ENCODE results near the gene EXOC6B.

EXOC6B gene

DNA sequence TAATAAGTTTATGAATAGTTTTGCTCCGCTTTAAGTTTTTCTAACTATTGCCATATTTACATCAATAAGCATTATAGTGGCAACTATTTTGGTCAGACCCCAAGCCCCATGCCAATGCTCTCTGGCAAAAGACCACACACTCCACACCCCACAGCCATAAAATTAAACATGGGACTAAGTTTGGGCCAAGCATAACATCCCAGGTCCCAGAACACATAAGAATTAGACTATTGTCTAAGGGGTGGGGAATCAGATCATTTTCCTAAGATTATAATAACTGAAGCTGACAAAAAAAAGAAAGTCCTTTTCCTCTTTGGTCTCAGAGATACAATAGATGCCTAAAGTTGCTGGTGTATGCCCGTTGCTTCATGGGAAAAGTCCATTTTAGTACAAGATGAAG is 46.3 kb downstream of the EXOC6B start:
- H3K27ac ChIP-seq = no peak overlapping the region
- TF ChIP-seq, protein P1, sequence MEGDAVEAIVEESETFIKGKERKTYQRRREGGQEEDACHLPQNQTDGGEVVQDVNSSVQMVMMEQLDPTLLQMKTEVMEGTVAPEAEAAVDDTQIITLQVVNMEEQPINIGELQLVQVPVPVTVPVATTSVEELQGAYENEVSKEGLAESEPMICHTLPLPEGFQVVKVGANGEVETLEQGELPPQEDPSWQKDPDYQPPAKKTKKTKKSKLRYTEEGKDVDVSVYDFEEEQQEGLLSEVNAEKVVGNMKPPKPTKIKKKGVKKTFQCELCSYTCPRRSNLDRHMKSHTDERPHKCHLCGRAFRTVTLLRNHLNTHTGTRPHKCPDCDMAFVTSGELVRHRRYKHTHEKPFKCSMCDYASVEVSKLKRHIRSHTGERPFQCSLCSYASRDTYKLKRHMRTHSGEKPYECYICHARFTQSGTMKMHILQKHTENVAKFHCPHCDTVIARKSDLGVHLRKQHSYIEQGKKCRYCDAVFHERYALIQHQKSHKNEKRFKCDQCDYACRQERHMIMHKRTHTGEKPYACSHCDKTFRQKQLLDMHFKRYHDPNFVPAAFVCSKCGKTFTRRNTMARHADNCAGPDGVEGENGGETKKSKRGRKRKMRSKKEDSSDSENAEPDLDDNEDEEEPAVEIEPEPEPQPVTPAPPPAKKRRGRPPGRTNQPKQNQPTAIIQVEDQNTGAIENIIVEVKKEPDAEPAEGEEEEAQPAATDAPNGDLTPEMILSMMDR (IDR thresholded peaks at IDR 0.05) = no peak
- no peak for TF ChIP-seq ZFX (IDR thresholded peaks at IDR 0.05; ENCODE audit: borderline replicate concordance)

DNA sequence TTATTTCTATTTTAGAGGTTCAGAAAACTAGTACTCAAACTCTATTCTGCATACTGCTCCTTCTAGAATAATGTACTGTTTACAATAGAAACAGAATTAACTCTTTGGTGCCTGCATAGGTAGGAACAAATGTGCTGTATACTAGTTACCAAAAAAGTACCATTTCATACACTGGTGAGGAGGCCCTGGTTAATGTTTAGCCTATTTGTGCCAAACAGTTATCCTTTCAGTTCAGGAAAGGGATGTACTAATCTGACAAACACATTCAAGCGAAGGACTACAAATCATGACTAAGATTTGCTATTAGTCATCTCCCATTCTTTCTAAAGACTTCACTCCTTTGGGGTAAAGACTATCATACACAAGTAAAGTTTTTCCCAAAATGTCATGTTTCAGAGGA is 47.4 kb downstream of the EXOC6B start:
- TF ChIP-seq ZFX (IDR thresholded peaks at IDR 0.05; ENCODE audit: borderline replicate concordance) = no peak
- TF ChIP-seq, protein P1 (IDR thresholded peaks at IDR 0.05) = no peak
- H3K27ac ChIP-seq = no peak overlapping the region

DNA sequence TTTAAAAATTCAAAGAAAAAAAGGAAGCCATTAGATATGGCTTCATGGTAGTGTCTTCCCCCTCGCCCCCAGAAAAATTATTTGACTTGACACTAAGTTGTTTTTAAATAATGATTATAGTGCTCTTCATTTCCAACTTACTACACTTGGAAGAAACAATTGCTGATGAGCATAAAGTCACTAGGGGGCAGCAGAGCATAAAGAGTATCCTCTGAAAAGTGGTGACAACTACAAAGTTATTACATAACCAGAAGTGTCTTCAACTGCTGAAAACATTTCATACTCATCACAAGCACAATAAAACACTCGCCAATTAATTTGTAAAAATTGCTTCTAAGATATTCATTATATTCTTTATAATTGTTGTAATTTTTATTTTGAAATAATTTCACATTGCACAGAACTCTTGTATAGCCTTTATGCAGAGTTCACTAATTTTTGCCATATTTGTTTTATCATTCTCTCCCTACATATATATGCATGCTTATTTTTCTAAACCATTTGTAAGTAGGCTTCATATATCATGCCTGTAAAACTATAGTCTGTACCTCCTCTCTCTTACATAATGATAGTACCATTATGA is 54.9 kb downstream of the EXOC6B start:
- TF ChIP-seq, protein P1 (IDR thresholded peaks at IDR 0.05) = peak; percentile 91
- no peak for TF ChIP-seq ZFX (IDR thresholded peaks at IDR 0.05; ENCODE audit: borderline replicate concordance)
- no peak overlapping the region for H3K27ac ChIP-seq

DNA sequence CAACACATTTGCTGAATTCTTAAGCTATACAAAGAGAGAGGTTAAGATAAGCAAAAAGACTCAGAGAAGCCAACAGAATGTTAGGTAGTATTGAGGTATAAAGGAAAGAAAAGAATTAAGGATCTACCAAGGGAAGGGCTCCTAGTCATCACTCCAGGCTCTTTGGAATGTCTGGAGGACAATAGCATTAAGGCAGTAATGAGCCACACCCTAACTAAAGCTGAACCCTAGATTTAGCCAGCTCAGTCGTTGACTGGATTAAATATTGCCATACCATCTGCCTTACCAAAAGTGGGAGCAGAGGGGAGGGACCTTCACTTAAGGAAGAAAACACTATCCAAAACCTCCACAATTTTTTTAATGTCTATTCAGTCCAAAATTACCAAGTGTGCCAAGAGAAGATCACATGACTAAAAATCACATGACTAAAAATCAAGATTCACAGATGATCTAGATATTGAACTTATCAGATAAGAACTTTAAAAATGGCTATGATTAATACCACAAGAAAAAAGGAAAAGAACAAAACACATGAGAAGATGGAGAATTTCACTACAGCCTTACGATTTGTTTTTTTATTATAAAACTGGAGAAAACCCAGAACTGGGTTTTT is 59.7 kb downstream of the EXOC6B start:
- TF ChIP-seq, protein P1 (IDR thresholded peaks at IDR 0.05) = no peak
- no peak for TF ChIP-seq ZFX (IDR thresholded peaks at IDR 0.05; ENCODE audit: borderline replicate concordance)
- H3K27ac ChIP-seq = no peak overlapping the region

DNA sequence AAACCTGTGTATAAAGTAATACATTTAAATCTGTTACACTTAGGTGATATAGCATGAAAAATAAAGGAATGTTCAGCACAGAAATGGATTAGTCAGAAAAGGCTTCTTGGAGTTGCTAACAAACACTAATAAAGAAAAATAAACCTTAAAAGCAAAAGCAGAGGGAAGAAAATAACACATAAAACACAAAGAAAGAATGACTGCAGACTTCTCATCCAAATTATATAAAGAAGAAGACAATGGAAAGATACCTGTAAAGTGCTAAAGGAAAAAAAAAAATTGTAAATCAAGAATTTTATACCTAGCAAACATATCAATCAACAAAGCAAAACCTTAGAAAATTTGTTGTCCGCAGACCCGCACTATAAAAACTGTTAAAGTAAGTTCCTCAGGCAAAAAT is 63.6 kb downstream of the EXOC6B start:
- no peak overlapping the region for H3K27ac ChIP-seq
- TF ChIP-seq ZFX (IDR thresholded peaks at IDR 0.05; ENCODE audit: borderline replicate concordance) = no peak
- TF ChIP-seq, protein P1 (IDR thresholded peaks at IDR 0.05) = no peak

DNA sequence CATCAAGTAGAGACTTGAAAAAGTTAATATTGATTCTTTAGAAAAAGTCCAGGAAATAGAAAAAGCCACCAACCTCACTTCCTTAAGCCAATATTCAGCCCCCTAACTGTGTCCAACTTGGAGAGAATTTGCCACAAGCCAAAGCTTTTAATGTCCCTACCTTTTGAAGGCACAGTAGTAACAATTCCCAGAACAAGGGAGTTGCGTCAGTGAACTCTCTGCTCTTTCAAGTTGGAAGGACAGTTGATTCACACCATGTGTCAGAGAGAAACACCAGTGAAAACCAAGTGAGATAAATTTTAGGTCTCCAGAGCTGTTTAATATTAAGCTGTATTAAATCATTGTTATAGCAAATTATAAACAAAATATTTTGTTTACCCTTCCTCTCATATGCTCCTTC is 66.1 kb downstream of the EXOC6B start:
- H3K27ac ChIP-seq = no peak overlapping the region
- TF ChIP-seq, protein P1 (IDR thresholded peaks at IDR 0.05) = no peak
- TF ChIP-seq ZFX (IDR thresholded peaks at IDR 0.05; ENCODE audit: borderline replicate concordance) = no peak

DNA sequence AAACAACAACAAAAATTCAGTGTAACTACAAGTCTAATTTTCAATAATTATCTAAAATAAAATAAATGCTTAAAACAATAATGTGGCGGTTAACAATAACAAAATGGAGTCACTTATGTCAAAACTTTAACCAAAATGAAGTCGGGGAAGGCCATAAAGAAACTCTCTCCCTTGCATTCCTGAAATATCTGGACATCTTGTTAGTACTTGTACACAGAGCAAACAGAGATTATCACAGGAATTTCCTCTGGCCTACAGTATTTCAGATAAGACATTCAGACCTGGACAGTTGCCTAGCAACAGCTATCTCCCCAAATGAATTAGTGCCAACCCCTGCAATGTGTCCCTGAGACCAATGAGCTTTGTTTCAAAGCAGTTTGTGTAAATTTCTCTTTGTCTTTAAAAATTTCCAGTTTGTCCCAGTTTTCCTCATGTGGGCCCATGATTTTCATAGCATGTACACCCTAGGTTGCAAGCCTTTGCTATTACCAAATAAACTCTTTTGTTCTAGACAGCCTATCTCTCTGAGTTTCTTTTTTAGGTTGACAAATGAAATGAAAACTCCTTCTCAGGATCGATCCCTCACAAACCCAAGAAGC is 68.6 kb downstream of the EXOC6B start:
- no peak for TF ChIP-seq ZFX (IDR thresholded peaks at IDR 0.05; ENCODE audit: borderline replicate concordance)
- TF ChIP-seq, protein P1 (IDR thresholded peaks at IDR 0.05) = no peak
- no peak overlapping the region for H3K27ac ChIP-seq
